Stimulated activated CD8-positive, alpha-beta memory T cell treated with anti-CD3 and anti-CD28 coated beads, Interleukin-15, amount 100 ng/mL, for 48 hours (primary cell): ENCODE measurements around the gene LHX4.
"Not testable (repeated sequence)": the region's sequence is repeated elsewhere in the genome, so short reads cannot be mapped to it uniquely, and the experiment has no call there.

Experiments used
- DNase-seq, 2 donors: peaks; one replicate each; pipeline ENCODE4 v3.0.0-alpha.2; 2020; ENCODE audit warnings: low read depth in 2 of 2

Gene LHX4

GRCh38 chr1:180197231-180197630 lies 32.8 kb upstream of the LHX4 start:
- DNase-seq: no peak

- no peak for DNase-seq
Measured at GRCh38 chr1:180198196-180198595, 31.9 kb upstream of the LHX4 start.

- no peak for DNase-seq
Measured at GRCh38 chr1:180198611-180199010, 31.5 kb upstream of the LHX4 start.

GRCh38 chr1:180199018-180199417 lies 31.0 kb upstream of the LHX4 start:
- DNase-seq: no peak

- no peak for DNase-seq
Measured at GRCh38 chr1:180201451-180202200, 28.4 kb upstream of the LHX4 start.

- DNase-seq: not testable (repeated sequence)
Measured at GRCh38 chr1:180202588-180202987, 27.5 kb upstream of the LHX4 start.

GRCh38 chr1:180204231-180204630 lies 25.8 kb upstream of the LHX4 start:
- no peak for DNase-seq

GRCh38 chr1:180206581-180206980 lies 23.5 kb upstream of the LHX4 start:
- no peak for DNase-seq

- no peak for DNase-seq
Measured at GRCh38 chr1:180208264-180208663, 21.8 kb upstream of the LHX4 start.

GRCh38 chr1:180210008-180210620 lies 19.9 kb upstream of the LHX4 start:
- DNase-seq: no peak

- DNase-seq: no peak
Measured at GRCh38 chr1:180211156-180211859, 18.8 kb upstream of the LHX4 start.

GRCh38 chr1:180211860-180212229 lies 18.2 kb upstream of the LHX4 start:
- no peak for DNase-seq

- no peak for DNase-seq
Measured at GRCh38 chr1:180213401-180214170, 16.5 kb upstream of the LHX4 start.

- no peak for DNase-seq
Measured at GRCh38 chr1:180215856-180216625, 14.0 kb upstream of the LHX4 start.

- DNase-seq: no peak
Measured at GRCh38 chr1:180217006-180217405, 13.1 kb upstream of the LHX4 start.

GRCh38 chr1:180218806-180219765 lies 11.0 kb upstream of the LHX4 start:
- DNase-seq: no peak

GRCh38 chr1:180219776-180220175 lies 10.3 kb upstream of the LHX4 start:
- no peak for DNase-seq

GRCh38 chr1:180221462-180221861 lies 8.6 kb upstream of the LHX4 start:
- no peak for DNase-seq

- DNase-seq: no peak
Measured at GRCh38 chr1:180224902-180225301, 5.2 kb upstream of the LHX4 start.

GRCh38 chr1:180225403-180225802 lies 4.7 kb upstream of the LHX4 start:
- DNase-seq: no peak
